GM21528 (cell line): ENCODE measurements around the gene MCL1.

Source experiments
- ATAC-seq: cut with Tn5 transposase; IDR thresholded peaks from one replicate; pipeline ENCODE4 v1.9.1; 2021; ENCODE audit warnings: mild to moderate bottlenecking, moderate library complexity; ENCODE audit not compliant: unreplicated experiment, low FRiP score

MCL1 gene

GRCh38 chr1:150546294-150546937 is 33.0 kb downstream of the MCL1 start:
- no peak for ATAC-seq

- ATAC-seq: no peak
Measured at GRCh38 chr1:150545486-150546032, 33.9 kb downstream of the MCL1 start.

- ATAC-seq: no peak
Measured at GRCh38 chr1:150544204-150544603, 35.2 kb downstream of the MCL1 start.

- no peak for ATAC-seq
Measured at GRCh38 chr1:150543500-150544143, 35.8 kb downstream of the MCL1 start.

GRCh38 chr1:150537732-150538684 is 41.4 kb downstream of the MCL1 start:
- no peak for ATAC-seq

- ATAC-seq: no peak
Measured at GRCh38 chr1:150536836-150537731, 42.3 kb downstream of the MCL1 start.

- ATAC-seq: no peak
Measured at GRCh38 chr1:150535511-150536287, 43.7 kb downstream of the MCL1 start.

GRCh38 chr1:150534002-150534401 is 45.4 kb downstream of the MCL1 start:
- ATAC-seq: no peak

GRCh38 chr1:150532860-150533259 is 46.5 kb downstream of the MCL1 start:
- ATAC-seq: no peak

- no peak for ATAC-seq
Measured at GRCh38 chr1:150530491-150531159, 48.8 kb downstream of the MCL1 start.

- ATAC-seq: no peak
Measured at GRCh38 chr1:150529017-150529416, 50.4 kb downstream of the MCL1 start.

- no peak for ATAC-seq
Measured at GRCh38 chr1:150528196-150528595, 51.2 kb downstream of the MCL1 start.

GRCh38 chr1:150525348-150525747 is 54.1 kb downstream of the MCL1 start:
- ATAC-seq: no peak
